Measurements from ENCODE around the gene TESK2.
"Not testable (repeated sequence)": the region's sequence is repeated elsewhere in the genome, so short reads cannot be mapped to it uniquely, and the experiment has no call there.

Gene TESK2

DNA sequence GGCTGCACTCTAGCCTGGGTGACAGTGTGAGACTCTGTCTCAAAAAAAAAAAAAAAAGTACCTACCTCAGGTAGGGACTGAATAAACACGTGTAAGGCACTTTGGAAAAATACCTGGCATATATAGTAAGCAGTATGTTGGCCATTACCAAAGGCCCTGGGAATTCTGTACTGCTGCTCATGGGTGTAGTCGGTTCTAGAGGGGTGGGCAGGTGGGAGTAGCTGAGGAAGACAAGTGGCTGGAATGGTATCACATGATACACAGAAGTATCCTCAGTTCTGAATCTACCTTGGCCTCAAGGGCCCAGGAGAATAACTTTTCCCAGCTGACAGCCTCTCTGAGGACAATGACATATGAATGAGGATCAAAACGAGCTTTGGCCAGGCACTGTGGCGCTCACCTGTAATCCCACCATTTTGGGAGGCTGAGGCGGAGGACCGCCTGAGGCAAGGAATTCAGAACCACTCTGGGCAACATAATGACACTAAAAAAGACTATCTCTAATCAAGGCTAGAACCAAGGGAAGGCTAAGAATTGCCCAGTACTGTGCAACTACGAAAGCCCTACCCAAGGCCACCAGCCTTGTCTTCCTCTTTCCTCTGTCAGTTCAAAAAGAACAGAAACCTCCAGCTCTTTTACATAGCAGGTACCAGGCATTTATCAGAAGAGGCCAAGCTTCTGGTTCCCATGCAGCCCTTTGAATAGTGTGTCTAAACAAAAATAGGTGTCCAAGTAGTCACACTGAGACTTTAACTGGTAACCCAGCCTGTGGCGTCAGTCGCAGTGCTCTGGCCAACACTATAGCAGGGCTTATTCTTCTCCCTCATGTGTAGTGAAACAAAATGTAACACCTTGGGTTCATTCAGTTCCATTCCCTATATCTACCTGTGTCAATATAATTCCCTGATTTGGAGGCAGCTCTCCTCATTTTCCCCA, 19.3 kb upstream of the TESK2 start:
- DNase-seq (ENCODE audit: low read depth), result no peak

DNA sequence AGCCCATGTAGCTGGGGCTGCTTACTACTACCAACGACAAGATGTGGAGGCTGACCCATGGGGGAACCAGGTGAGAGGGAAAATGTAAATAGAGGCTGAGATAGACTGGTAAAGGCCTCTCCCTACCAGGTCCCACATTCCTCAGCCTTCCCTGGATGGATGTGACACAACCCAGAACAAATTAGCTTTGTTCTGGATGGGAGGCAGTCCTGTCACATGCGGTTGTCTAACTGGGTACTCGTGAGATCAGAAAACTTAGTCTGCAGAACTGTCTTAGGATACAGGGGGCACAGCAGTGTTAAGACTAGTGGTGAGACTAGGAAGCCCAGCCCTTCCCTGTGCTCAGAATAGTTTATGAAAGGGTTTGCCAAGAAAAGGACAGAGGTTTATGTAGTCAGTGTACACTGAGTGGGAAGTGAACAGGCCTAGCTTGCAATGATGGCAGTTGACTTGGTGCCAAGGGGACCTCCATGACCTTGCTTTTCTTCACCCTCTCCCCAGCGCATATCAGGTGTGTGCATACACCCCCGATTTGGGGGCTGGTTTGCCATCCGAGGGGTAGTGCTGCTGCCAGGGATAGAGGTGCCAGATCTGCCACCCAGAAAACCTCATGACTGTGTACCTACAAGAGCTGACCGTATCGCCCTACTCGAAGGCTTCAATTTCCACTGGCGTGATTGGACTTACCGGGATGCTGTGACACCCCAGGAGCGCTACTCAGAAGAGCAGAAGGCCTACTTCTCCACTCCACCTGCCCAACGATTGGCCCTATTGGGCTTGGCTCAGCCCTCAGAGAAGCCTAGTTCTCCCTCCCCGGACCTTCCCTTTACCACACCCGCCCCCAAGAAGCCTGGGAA, 17.6 kb upstream of the TESK2 start:
- no peak for DNase-seq (ENCODE audit: low read depth)

DNA sequence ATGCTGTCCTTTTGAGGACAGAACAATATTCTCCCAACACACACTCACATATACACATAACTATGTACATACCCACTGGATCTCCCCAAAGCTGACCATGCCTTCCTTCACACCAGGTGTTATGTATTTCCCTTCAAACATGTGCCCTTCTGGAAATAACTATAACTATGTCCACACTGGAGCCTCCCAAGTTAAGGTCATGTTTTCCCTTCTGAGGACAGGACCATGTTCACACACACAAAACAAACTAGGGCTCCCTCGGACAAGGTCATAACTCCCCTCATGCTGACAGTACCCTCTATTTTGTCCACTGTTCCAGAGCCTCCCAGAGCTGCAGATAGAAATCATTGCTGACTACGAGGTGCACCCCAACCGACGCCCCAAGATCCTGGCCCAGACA, 16.9 kb upstream of the TESK2 start:
- DNase-seq (ENCODE audit: low read depth), result no peak

DNA sequence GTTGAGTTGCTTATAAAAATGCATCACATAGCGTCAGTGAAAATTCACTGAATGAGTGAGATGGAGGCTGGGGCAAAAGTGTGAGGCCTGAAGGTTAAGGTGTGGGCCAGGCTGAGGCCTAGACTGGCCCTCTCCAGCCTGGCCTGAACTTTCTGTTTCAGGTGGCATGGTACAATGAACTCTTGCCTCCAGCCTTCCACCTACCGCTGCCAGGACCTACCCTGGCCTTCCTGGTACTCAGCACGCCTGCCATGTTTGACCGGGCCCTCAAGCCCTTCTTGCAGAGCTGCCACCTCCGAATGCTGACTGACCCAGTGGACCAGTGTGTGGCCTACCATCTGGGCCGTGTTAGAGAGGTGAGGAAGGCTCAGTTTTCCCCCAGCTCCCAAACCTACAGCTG, 16.2 kb upstream of the TESK2 start:
- no peak for DNase-seq (ENCODE audit: low read depth)

DNA sequence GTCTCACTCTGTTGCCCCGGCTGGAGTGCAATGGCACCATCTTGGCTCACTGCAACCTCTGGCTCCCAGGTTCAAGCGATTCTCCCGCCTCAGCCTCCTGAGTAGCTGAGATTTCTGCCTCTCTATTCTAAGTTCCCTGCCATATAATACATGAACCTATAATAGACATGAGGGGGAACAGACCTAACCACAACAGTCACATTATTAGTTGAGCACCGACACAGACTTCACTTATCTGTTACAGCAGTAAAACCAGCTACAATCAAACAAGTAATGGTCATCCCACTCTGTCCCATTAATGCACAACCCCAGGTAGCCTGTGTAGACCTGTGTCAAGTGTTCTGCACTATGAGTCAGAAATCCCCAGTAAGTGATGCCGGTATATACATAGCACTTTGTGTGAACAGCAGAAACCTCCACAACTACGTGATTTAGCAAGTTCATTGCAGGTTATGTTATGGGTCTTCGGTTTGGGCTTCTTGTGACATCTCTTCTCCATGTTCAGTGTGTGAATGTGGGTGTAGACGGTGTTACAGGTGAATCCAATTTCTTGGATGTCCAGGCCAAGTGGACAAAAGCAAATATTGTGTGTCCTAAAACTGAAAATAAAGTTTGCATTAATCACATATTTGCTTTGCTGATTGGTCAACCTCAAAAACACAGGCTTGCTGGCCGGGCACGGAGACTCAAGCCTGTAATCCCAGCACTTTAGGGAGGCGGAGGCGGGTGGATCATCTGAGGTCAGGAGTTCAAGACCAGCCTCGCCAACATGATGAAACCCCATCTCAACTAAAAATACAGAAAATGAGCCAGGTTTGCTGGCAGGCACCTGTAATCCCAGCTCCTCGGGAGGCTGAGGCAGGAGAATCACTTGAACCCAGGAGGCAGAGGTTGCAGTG, 12.7 kb upstream of the TESK2 start:
- DNase-seq (ENCODE audit: low read depth), result no peak

DNA sequence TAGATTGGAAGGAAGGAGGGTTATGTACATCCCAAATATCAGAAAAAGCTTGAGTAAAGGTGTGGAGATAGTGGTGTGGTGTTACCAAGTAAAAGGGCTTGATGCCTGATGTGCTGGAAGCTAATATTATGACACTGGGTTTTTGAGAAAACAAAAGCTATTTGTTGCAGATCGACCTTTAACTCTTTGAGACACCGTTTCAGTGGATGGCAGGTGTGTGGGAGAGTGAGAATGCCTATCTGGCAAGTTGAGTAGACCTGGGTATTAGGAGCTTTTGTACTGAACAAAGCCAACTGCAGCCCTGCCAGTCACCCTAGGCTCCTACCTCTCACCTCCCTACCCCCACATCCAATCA, 10.5 kb upstream of the TESK2 start:
- DNase-seq (ENCODE audit: low read depth), result no peak

DNA sequence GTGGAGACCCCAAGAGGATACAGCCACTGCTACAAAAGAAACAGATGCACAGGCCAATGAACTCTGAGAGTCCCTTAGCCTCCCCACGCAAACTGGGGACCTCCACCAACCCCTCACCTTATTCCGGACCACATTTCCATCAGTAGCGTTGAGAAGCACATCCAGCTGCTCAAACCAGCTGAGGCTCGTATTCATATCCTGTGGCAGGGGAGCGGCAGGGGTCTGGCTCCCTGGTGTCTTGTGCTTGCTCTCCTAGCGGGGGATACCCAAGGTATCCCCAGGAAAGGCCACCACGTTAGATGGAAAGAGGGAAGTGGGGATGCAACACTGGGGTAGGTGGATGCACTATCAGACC, 8.4 kb upstream of the TESK2 start:
- no peak for DNase-seq (ENCODE audit: low read depth)

DNA sequence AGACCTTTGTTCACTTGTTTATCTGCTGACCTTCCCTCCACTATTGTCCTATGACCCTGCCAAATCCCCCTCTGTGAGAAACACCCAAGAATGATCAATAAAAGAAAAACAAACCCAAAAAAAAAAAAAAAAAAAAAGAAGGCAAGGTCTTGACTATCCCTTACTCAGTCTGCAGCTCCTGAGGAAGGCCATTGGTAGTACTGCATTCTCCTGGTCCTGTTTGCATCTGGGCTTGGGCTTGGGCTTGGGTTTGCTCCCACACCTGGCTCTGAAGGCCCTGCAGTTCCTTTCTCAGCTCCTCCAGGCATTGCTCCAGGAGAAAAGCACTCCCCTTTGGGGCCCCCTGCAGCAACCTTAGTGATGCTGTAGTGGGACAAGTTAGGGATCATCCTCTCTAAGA, 7.3 kb upstream of the TESK2 start:
- no peak for DNase-seq (ENCODE audit: low read depth)

DNA sequence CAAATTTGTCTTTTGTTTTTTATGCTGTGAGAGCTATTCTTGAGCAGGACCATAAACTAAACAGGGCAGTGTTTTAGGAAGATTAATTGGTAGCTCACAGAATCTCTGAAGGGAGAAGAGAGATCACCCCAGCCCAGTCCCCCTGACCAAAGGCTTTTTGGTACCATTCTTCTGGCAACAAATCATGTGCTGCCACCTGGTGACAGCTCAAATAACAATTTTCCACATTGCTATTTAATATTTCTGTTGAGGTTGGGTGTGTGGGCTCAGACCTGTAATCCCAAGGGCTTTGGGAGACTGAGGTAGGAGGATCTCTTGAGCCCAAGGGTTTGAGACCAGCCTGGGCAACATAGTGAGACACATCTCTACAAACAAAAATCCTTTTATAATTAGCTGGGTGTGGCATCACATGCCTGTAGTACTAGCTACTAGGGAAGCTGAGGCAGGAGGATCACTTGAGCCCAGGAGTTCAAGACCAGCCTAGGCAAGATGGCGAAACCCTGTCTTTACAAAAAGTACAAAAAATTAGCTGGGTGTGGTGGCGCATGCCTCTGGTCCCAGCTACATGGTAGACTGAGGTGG, 2.2 kb upstream of the TESK2 start:
- no peak for DNase-seq (ENCODE audit: low read depth)

DNA sequence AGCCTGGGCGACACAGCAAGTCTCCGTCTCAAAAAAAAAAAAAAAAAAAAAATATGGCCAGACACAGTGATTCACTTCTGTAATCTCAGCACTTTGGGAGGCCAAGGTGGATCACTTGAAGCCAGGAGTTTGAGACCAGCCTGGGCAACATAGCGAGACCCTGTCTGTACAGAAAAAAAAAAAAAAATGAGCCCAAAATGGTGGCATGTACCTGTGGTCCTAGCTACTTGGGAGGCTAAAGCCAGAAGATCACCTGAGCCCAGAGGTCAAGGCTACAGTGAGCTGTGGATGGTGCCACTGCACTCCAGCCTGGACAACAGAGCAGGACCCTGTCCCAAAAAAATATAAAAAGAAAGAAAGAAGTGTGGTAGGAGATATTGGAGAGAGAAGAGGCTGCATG, 1.7 kb upstream of the TESK2 start:
- DNase-seq (ENCODE audit: low read depth), result no peak

DNA sequence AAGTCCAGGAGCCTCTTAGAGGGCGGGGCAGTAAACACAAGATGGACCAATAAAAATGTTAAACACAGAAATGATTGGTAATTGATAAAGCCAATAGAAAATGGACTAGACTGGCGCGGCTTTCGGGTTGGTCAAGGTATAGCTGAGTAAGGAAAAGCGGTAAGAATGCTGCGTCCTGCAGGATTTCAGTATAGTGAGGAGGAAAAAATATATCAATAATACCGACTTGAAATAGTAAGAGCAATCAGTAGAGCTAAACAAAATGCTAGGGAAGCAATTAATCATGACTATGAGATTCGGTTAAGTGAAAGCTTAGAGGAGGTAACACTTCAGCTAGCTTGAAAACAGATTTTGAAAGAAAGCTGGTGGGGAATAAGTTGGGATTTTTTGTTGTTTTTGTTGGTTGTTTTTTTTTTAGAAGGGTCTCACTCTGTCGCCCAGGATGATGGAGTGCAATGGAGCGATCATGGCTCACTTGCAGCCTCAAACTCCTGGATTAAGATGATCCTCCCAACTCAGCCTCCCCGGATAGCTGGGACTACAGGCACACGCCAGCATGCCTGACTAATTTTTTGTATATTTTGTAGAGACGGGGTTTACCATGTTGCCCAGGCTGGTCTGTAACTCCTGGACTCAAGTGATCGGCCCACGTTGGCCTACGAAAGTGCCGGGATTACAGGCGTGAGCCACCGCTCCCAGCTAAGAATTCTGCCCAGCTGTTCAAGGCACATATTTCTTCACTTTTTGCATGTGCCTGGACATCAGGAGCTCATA, 711 bp upstream of the TESK2 start:
- no peak for DNase-seq (ENCODE audit: low read depth)

DNA sequence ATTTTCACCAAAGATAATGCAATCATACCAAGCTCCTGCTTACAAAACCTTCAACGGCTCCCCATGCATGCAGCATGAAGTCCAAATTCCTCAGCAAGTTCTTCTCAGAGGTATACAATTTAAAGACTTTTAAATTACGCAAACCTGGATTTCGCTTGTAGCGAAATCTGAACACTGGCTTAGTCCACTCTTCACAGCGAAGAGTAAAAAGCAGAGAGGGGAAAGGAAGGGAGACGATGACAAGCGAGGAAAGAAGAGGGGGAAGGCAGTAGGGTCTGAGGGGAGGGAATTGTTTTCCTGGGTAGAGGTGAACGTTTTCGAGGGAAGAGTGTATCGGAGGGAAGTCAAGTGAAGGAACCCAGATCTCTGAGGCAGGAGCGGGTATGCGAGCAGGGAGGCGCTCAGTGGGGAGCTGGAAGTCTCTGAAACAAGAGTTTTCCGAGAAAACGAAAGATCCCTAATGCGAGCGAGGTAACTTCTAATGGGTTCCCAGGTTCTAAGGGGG, 790 bp downstream of the TESK2 start:
- no peak for DNase-seq (ENCODE audit: low read depth)

DNA sequence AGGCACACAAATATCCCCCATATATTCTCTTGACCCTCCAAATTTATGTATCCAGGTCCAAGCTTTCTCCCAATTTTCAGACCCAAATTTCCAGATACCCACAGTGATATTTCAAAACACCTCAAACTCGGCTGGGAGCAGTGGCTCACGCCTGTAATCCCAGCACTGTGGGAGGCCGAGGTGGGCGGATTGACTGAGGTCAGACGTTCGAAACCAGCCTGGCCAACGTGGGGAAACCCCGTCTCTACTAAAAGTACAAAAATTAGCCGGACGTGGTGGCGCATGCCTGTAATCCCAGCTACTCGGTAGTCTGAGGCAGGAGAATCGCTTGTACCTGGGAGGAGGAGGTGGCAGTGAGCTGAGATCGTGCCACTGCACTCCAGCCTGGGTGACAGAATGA, 1.6 kb downstream of the TESK2 start:
- DNase-seq (ENCODE audit: low read depth), result not testable (repeated sequence)

DNA sequence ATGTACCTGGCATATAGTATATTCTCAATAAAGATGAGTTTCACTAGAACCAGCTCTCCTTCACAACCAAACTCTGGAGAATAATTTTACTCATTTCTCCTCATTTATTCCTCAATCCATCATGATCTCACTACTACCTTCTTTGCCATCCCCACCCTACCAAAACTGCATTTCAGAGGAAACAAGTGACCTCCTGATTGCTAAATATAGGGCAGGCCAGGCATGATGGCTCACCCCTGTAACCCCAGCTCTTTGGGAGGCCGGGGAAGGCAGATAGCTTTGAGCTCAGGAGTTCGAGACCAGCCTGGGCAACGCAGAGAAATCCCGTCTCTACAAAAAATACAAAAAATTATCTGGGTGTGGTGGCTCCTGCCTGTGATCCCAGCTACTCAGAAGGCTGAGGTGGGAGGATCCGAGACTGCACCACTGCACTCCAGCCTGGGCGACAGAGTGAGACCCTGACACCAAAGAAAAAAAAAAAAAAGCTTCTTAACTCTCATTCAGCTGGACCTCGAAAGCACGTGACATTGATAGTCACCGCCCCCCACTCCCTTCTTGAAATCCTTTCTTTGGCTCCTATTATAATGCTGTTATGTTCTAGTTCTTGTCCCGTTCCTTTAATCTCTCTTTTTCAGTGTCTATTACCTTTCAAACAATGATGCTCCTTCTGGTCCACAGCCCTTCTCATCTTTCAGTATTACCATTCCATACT, 2.1 kb downstream of the TESK2 start:
- DNase-seq (ENCODE audit: low read depth), result no peak

DNA sequence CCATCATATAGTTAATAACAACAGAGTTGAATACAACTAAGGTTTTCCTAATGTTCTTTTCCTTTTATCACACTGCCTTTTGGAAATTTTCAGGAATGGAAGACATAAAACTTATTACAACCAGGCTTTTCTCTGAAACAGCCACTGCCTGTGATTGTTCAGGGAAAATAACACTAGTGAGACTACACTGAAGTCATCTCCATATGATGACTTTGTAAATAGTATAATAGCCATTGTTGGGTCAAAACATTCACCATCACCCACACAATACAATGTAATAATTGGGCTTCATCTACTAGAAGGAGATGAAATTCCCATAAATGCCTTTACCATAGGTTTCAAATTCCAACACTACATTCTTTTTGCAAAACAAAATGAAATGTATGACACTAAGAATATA, 5.0 kb downstream of the TESK2 start:
- DNase-seq (ENCODE audit: low read depth), result no peak

DNA sequence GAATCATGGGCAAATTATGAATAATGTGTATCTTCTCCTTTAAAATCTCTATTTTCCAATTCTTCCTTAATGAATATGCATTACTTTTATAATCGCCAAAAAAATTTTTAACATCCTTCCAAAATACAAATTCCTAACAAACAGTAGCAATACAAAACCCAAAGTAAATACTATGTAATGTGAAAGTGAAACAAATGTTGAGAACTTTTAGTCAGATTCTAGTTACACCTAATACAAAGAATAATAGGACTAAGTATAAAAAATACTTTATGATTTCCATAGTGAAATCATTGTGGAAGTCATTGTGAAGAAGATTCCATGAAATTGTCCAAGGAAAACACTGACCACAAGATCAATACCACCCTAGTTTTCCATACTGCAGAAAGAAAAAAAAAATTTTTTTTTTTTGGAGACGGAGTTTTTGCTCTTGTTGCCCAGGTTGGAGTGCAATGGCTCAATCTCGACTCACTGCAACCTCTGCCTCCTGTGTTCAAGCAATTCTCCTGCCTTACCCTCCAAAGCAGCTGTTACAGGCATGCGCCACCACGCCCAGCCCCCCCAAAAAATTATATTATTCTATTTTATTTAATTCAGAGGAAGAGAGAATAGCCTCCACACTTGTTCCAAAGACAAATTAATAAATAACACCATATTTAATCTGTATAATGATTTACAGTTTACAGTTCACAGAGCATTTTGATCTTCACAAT, 11.8 kb downstream of the TESK2 start:
- DNase-seq (ENCODE audit: low read depth), result no peak

DNA sequence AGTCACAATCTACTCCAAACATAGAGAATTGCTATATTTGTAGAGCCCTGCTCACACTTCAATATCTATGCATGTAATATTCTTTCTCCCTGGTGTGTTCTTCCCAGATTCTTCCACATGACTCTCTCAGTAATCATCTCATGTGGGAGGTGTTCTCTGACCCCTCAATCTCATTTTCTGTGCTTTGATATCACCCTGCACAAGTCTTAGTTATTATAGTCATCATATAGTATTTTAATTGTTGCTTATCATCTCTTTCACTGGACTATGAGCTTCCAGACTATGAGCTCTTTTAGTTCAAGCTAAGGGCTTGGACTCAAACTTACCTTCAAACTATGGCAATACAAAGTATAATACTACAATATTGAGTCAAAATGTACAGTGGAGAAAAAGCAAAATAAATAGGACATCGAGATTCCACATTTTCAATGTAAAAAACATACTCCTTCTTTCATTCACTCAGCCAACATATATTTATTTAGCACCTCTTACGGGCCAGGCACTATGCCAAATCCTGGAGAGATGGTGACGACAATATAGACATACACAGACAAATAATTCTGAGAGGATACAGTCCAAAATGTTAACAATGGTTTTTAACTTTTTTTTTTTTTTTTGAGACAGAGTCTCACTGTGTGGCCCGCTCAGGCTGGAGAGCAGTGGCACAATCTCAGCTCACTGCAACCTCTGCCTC, 12.7 kb downstream of the TESK2 start:
- DNase-seq (ENCODE audit: low read depth), result no peak

DNA sequence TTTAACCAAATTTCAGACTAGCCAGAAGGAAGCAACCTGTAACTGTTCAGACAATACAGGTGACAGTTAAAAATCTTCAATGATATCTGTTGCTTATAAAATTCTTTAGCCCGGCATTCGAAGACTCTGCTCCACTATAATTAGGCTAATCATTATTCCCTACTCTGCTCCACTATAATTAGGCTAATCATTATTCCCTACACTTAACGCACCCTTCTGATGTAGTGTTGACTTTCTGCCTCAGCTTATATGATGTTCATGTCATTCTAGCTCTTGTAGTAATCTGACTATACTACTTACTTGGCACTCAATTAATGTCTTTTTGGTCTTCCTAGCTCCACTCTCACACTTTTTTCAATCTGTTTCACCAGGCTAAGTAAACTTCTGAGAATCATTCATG, 13.3 kb downstream of the TESK2 start:
- DNase-seq (ENCODE audit: low read depth), result no peak

DNA sequence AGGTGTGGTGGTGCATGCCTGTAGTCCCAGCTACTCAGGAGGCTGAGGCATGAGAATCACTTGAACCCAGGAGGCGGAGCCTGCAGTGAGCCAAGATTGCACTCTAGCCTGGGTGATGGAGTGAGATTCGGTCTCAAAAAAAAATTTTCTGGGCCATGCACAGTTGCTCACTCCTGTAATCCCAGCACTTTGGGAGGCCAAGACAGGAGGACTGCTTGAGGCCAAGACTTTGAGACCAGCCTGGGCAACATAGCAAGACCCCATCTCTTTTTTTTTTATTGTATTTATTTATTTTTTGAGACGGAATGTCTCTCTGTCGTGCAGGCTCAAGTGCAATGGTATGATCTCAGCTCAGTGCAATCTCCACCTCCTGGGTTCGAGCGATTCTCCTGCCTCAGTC, 16.8 kb downstream of the TESK2 start:
- not testable (repeated sequence) for DNase-seq (ENCODE audit: low read depth)
